NOMO-1 treated with dmso at 0.1 percent for 144 hours (cell line): ENCODE measurements around the gene SCAI.
A peak's percentile ranks its signal among the peaks of the same experiment; 100 is the strongest.
"Not testable (repeated sequence)": the region's sequence is repeated elsewhere in the genome, so short reads cannot be mapped to it uniquely, and the experiment has no call there.

Source experiments
- DNase-seq: peaks from one replicate; lab custom pipeline; 2025; ENCODE audit not compliant: unreplicated experiment; lab: John Stamatoyannopoulos, UW

The SCAI gene

DNA sequence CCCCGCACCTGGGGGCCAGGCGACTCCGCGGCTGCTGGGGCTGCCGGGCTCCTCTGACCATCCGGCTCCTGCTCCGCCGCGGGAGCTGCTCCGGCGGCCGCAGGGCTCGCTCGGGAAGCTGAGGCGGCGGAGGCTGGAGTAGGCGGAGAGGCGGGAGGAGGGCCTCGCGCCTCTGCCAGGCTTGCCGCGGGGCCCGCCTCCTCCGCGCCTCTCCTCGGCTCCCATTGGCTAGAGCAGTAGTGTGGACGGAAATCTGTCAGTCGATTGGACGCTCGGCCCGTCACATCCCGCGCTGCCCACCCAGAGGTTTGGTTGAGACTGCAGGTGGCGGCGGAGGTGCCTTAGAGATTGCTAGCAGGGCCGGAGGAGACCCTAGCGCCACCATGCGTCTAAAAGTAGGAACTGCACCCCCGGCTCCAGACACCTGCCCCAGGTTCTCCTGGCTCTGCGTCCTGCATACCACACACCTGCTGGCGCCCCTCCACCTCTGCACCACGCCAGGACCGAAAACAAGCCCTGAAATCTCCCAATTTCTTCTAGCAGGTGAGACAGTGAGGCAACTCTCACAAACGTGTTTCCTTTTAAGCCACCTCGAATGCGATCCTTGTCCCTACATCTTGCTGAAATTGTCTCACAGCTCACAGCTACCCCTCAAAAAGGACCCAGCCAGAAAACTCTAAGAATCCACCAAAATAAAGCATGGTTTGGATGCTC, at the start of gene SCAI:
Gene SCAI (minus strand): TSS at position 152 of the 714 bp plus-strand sequence. CDS start 91 bp downstream, at position 61.
- peak; percentile 98 for DNase-seq

DNA sequence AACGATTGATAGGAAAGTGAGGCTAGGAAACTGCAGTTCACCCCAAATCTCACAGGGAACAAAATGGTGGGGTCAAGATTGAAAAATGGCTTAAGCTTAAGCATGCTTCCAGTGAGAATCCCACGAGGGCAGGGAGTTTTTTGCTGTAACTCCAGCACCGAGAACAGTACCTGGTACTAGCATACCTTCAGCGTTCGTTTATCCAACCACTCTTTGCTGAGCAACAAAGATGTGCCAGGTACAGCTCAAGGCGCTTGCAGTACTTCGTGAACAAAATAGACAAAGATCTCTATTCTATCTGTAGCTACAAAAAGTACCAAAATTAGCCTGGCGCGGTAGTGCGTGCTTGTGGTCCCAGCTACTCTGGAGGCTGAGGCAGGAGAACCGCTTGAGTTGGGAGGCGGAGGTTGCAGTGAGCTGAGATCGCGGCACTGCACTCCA, 47.1 kb upstream of the SCAI start:
- DNase-seq, result no peak

DNA sequence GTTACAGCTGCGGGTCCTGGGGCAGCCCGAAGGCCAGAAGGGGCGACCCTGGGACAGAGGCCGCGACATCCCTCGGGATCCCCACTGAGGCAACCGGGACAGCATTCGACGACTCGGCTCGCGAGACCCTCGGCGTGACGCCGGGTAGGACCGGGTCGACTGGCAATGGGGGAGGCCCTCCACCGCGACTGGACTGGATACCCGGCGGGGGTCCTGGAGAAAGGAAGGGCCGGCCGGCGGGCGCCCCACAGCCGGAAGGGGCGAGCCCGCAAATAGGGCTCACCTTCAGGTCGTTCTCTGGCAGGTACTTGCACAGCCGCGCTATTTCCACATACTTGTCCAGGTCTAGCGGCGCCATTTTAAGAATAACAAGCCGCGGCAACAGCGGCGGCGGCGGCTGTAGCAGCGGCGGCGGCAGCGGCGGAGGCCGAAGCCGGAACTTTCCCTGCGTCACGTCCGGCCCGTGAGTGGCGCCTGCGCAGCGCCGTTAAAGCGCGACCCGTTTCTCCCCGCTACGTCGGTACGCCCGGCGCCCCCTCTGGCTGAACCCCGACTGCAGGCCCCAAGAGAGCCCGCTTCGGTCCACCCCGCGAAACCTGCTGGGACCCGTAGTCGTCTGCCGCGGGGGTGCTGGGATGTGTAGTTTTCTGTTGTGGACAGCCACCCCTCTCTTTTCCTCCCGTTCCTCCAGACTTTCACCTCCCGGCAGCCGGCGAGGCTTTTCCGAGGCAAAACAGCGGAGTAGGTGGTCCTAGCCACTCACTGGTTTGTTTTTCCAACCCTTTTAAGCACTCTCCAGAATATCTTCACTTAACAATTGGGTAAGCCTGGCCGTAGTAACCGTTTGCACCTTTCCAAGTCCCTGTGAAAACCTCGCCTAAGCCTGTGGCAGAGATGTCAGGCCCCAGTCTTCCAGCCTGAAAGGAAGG, 46.3 kb upstream of the SCAI start, which contains the start of gene PPP6C:
Gene PPP6C (minus strand): TSS at position 443 of the 929 bp plus-strand sequence. CDS start 85 bp downstream, at position 358.
- DNase-seq, result peak; percentile 96

DNA sequence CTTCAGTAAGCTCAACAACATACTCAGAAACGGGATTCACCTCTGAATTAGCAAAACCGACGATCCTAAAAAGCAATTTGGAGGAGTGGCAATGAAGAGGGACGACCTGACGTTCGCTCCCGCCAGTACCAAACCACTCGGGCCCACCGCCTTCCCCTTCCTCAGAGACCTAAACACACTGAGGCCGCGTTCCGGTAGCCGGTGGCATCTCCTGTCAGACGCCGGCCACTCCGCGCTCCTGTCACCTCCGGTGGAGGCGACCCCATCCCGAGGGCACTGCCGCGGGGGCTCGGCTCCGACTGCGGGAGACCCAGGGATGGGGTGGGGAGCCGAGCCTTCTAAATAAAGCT, 45.7 kb upstream of the SCAI start:
- no peak for DNase-seq

DNA sequence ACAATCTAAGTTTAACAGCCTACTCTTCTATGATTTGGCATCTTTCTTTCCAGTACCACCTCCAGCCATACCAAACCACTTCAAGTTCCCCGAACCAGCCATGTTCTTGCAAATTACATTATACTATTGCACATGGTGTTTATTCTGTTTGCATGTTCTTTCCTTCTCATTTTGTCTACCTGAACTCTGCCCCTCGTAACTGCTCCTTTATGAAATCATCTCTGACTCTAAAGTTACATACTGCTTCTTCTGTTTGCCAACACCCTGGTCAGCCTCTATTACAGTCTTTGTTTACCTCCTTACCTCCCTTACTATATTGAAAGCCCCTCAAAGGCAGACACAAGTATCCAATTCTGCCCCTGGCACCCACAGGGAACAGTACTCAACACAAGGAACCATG, 40.2 kb upstream of the SCAI start:
- DNase-seq, result no peak

DNA sequence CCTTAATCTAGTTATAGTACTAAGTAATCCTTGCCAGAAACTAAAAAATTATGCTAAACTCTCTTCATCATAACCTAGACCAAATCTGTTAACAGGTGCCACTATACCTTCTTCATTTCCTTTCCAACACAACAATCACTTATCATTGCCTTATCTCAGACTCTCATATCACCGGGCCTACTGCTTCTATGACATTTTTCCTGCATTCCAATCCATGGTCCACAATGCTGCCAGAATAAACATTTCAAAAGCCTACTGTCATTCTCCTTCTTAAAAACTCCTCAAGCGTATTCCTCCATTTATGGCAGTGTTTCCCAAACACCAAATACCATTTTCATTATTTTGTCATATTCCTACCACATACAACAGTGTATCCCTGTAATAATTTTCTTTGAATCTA, 39.7 kb upstream of the SCAI start:
- no peak for DNase-seq

DNA sequence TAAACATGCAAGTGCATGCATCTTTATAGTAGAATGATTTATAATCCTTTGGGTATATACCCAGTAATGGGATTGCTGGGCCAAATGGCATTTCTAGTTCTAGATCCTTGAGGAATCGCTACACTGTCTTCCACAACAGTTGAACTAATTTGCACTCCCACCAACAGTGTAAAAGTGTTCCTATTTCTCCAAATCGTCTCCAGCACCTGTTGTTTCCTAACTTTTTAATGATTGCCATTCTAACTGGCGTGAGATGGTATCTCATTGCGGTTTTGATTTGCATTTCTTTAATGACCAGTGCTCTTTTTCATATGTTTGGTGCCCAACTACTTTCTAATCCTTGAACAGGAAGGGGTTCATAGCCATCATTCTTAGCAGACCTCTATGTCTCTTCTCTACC, 38.4 kb upstream of the SCAI start:
- DNase-seq, result not testable (repeated sequence)

DNA sequence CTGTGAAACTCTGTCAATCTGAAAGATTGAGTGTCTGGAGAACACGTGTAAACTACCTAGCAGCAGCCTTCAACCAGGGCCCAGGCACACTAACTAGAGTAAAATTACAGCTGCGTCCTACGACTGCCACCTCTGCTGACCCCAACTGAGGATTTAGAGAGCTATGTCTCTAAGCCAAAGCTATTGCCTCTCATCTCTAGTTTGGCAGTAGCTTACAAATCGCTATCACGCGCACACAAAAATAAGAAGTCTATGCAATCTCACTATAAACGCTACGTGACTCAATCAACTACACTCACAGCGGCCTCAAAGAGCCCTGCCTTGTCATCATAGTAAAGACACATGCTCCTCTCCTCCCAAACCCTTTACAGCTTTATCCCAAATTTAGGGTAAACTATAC, 37.5 kb upstream of the SCAI start:
- no peak for DNase-seq

DNA sequence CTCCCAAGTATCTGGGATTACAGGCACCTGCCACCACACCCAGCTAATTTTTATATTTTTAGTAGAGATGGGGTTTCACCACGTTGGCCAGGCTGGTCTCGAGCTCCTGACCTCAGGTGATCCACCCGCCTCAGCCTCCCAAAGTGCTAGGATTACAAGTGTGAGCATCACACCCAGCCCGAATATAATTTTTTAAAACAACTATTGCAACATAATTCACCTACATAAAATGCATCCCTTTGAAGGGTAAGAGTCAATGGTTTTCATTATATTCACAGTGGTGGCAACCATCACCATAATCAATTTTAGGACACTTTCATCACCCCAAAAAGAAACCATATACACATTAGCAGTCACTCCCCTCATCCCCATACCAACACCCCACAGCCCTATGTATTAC, 36.4 kb upstream of the SCAI start:
- not testable (repeated sequence) for DNase-seq

DNA sequence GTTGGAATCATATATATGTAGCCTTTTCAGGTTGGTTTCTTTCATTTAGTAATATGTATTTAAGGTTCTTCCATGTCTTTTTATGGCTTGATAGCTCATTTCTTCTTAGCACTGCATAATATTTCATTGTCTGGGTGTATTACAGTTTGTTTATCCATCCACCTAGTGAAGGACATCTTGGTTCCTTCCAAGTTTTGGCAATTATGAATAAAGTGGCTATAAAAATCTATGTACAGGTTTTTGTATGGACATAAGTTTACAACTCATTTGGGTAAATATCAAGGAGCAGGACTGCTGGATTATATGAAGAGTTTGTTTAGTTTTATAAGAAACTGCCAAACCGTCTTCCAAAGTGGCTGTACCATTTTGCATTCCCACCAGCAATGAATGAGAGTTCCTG, 34.6 kb upstream of the SCAI start:
- DNase-seq, result no peak

DNA sequence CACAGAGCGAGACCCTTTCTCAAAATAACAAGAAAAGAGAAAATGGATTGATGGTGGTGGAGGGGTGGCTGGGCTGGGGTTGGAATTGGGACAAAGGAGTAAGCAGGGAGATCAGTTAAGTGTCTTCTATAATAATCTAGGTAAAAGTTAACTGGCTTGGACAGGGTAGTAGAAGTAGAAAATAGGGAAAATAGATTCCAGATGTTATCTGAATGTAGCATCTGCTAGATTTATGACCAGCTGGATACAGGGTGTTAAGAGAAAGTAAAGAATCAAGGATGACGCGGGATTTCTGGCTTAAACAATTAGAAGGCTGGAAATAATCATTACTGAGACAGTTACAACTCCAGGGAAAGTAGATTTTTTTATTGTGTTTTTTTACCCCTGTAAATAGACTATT, 33.3 kb upstream of the SCAI start:
- DNase-seq, result no peak

DNA sequence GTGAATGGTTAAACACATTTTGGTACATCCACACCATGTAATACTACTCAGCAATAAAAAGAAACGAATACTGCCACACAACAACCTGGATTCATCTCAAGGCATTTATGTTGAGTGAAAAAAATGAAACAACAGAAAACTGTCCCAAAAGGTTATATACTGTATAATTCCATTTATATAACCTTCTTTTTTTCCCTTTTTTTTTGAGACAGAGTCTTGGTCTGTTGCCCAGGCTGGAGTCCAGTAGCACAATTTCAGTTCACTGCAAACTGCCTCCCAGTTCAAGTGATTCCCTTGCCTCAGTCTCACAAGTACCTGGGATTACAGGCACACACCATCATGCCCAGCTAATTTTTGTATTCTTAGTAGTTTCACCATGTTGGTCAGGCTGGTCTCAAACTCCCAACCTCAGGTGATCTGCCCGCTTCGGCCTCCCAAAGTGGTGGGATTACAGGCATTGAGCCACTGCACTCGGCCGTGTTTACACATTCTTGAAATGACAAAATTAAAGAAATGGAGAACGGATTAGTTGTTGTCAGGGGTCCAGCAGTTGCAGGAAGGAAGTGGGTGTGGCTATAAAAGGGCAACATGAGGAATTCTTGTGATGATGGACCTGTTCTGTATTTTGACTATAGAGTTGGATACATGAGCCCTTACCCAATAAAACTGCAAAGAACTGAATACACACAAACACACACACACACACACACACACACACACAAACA, 28.9 kb upstream of the SCAI start:
- DNase-seq, result no peak

DNA sequence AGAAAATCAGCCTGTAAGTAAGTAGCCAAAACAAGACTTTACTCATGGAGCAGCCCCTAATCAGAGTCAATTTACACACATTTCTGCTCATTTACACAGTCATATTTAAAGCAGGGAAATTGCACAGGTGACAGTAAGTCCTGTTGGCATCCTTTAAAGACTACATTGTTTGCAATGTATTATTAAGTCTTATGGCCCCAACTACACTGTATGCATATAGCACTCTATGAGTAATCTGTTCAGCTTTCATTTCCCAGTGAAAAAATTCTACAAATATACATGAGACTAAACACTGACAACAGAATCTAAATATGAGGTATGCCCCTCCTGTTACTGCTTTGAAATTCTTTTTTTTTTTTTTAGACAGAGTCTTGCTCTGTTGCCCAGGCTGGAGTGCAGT, 26.6 kb upstream of the SCAI start:
- no peak for DNase-seq

DNA sequence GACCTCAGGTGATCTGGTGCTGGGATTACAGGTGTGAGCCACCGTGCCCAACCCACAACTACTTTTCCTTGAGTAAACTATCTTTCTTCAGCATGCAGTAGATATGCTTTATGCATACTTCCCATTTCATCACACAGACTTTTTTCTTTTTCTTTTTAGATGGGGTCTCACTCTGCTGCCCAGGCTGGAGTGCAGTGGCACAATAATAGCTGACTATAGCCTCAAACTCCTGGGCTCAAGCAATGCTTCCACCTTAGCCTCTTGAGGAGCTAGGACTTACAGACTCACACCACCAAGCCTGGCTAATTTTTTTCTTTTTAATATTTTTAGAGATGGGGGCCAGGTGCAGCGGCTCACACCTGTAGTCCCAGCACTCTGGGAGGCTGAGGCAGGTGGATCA, 23.4 kb upstream of the SCAI start:
- no peak for DNase-seq

DNA sequence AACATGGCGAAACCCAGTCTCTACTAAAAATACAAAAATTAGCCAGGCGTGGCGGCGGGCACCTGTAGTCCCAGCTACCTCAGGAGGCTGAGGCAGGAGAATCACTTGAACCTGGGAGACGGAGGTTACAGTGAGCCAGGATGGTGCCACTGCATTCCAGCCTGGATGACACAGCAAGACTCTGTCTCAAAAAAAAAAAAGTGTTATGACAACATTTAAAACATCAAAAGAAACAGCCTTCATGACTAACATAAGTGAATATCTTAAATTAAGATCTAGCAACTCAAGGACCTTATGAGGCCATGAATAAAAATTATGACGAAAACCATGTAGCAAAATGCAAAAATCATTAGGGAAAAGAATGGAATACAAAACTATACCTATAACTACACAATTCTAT, 19.6 kb upstream of the SCAI start:
- DNase-seq, result not testable (repeated sequence)

DNA sequence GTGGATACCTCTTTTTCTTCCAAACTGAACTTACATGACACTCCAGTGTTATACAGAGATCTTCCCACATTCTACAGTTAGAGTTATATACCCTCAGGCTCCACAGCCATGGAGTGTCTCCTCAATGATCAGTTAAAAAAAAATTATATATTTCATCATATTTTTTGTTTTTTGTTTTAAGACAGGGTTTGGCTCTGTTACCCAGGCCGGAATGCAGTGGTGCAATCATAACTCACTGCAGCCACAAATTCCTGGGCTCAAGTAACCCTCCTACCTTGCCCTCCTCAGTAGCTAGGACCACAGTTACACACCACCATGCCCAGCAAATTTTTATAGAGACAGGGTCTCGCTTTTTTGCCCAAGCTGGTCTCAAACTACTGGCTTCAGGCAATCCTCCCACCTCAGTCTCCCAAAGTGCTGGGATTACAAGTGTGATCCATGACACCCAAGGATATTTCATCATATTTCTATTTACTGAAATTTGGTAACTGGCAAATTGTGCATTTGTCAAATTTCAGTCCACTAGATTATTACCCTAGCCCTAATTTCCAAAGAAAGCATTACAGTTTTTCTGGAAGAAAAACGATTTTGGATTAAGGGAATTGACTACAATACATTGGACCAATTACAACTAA, 18.1 kb upstream of the SCAI start:
- DNase-seq, result no peak

DNA sequence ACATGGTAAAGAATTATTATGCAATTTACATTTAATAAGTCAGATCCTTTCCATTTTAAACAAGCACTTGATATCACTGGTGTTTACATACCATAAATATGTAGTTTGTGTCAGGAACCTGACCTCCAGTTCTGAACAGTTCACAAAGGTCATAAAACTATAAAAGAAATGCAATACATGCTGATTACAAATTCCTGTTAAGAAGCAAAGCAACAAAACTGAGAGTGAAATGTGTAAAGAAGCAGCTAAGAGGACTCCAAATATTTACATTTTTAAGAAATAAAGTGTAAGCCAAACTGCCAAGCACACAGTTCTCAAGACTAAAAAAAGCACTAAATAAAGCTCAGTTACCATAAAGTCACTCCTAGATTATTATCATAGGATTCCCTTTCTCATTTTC, 17.4 kb upstream of the SCAI start:
- DNase-seq, result no peak

DNA sequence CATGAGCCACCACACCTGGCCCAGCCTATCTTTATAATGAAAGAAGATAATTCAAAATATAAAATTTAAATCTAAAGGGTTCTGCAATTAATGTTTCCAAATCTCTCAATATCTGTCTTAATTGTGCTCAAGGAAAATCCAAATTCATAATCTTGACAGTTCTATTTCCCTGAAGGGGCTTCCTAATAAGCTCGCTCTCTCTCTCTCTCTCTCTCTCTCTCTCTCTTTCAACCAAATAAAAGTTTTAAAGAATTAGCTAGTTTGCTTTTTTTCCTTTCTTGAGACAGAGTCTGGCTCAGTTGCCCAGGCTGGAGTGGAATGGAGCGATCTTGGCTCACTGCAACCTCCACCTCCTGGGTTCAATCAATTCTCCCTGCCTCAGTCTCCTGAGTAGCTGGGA, 13.2 kb upstream of the SCAI start:
- DNase-seq, result no peak

DNA sequence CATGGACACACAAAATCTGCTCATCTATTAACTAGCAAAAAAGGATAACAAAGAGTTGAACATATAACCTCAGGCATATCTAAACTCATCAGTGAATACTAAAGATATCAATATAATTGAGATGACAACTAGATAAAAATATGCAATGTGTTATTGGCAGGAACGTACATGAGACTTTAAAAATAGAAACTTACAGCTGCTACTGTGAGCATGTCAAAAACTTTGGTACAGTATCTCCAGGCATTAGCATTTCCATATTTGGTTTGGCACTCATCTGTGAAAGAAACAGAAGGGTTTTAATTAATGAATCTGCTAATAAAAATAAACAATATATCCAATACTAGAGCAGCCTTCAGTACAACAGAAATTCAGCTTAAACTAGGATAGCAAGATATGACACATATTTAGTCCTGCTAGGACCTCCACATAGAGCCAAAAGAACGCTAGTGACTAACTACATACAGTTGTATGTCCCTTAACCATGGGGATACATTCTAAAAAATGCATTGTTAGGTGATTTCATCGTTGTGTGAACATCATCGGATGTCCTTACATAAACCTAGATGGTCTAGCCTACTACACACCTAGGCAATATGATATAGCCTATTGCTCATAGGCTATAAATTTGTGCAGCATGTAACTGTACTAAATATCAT, 10.5 kb upstream of the SCAI start:
- DNase-seq, result no peak

DNA sequence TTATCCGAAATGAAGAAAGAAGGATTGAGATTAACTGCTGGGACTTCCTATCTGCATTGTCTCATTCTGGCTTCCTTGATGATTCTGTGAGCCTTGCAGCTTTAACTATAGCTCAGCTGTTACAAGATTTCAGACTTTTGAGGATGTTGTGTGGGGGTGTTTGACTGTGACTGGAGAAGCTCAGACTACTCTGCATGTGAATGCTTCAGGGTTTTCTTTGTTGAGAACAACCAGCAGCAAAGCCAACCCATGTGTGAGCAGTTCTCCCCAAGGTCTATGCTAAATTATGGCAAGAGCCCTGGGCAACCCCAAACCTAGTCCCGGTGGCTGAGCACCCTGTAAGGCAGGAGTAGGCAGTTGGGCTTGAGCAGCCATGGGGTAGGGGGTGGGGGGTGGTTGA, 8.4 kb upstream of the SCAI start:
- DNase-seq, result no peak
